ENCODE data around the gene THRB.

GRCh38 chr3:24340966-24341365 lies 153.7 kb downstream of the THRB start:
- TF ChIP-seq CTCF (conservative IDR thresholded peaks at IDR 0.05; ENCODE audit: low read length) (no peak), EZH2phosphoT487 (IDR thresholded peaks at IDR 0.05; ENCODE audit: borderline replicate concordance) (no peak)

Data from Loucy (cell line).